B cell (primary cell): Measurements from ENCODE around the gene ADAM12. TPM values are rescaled to one million over a fixed set of nuclear protein-coding genes. Genes with fewer than 3 reads are reported as not detected.

Experiments
- ATAC-seq: fragments of 200-7000 bp; cut with Tn5 transposase; one replicate; pipeline ENCODE4 v1.10.0; 2021; ENCODE audit warnings: low read depth, mild to moderate bottlenecking, moderate number of reproducible peaks, moderate library complexity
- CTCF ChIA-PET: fragments of 350-600 bp; sonication (Branson Sonifier 250); formaldehyde crosslinking; loops from one replicate; lab custom pipeline; 2021; ENCODE audit warnings: antibody characterized with exemption, inconsistent platforms; lab: Charles Lee
- POLR2A ChIA-PET: fragments of 350-600 bp; sonication (Branson Sonifier 250); formaldehyde crosslinking; loops from one replicate; lab custom pipeline; 2021; ENCODE audit warnings: antibody characterized with exemption; lab: Charles Lee
- DNase-seq: peaks from one replicate; pipeline ENCODE4 v3.0.0; 2013
- H2AFZ ChIP-seq: 2 replicates; pipeline ENCODE4 v1.6.1; 2012; ENCODE audit warnings: mild to moderate bottlenecking, low read depth, low read length; ENCODE audit not compliant: insufficient read depth, poor library complexity, severe bottlenecking
- H3K27ac ChIP-seq, 2 donors: 1 replicate in 1 of 2; 2 replicates in 1 of 2; pipeline ENCODE4 v1.5.1; 2012 to 2013; ENCODE audit warnings: low read length in 2 of 2, mild to moderate bottlenecking in 2 of 2, moderate library complexity in 1 of 2
- H3K27me3 ChIP-seq, 4 experiments: fragments of 200-600 bp in 1 of 4; sonication (generic) in 1 of 4; replicated peaks in 1 of 4; 1 replicate in 2 of 4; 2 replicates in 2 of 4; pipeline versions ENCODE4 v1.6.1 to v1.7.0; 2013 to 2016; ENCODE audit warnings: low read length in 3 of 4, mild to moderate bottlenecking in 2 of 4, mixed read lengths in 1 of 4, moderate library complexity in 1 of 4; ENCODE audit not compliant: insufficient read depth in 4 of 4, control insufficient read depth in 3 of 4; ENCODE audit errors: control extremely low read depth in 1 of 4
- H3K36me3 ChIP-seq, 2 experiments: replicated peaks in 1 of 2; 1 replicate in 1 of 2; 2 replicates in 1 of 2; pipeline versions ENCODE4 v1.6.1 to v1.7.1; 2013; ENCODE audit warnings: low read length in 1 of 2; ENCODE audit not compliant: insufficient read depth in 2 of 2, control insufficient read depth in 1 of 2; ENCODE audit errors: control extremely low read depth in 1 of 2, extremely low read depth in 1 of 2
- H3K4me1 ChIP-seq, 2 donors: fragments of 200-600 bp in 1 of 2; sonication (generic) in 1 of 2; 1 replicate in 1 of 2; 2 replicates in 1 of 2; pipeline versions ENCODE4 v1.5.1 to v1.6.1; 2013 to 2017; ENCODE audit warnings: low read length in 2 of 2; ENCODE audit not compliant: control insufficient read depth in 2 of 2, insufficient read depth in 2 of 2
- H3K4me2 ChIP-seq: replicated peaks from 2 replicates; pipeline ENCODE3; 2012; ENCODE audit warnings: mild to moderate bottlenecking, low read depth, low read length; ENCODE audit not compliant: poor library complexity, severe bottlenecking
- H3K4me3 ChIP-seq, 5 experiments: fragments of 200-600 bp in 1 of 5; sonication (generic) in 1 of 5; 1 replicate in 3 of 5; 2 replicates in 2 of 5; pipeline versions ENCODE4 v1.5.1 to v1.7.0; 2011 to 2016; ENCODE audit warnings: low read length in 4 of 5, mild to moderate bottlenecking in 4 of 5, low read depth in 2 of 5, control low read depth in 1 of 5, moderate library complexity in 1 of 5; ENCODE audit not compliant: insufficient read depth in 1 of 5; ENCODE audit errors: control extremely low read depth in 1 of 5, extremely low read depth in 1 of 5
- H3K79me2 ChIP-seq: fragments of 200-600 bp; sonication (generic); one replicate; pipeline ENCODE4 v1.6.0; 2016; ENCODE audit warnings: low read length; ENCODE audit not compliant: control insufficient read depth, insufficient read depth
- H3K9ac ChIP-seq: fragments of 200-600 bp; sonication (generic); 2 replicates; pipeline ENCODE4 v1.6.1; 2017; ENCODE audit warnings: mild to moderate bottlenecking, low read length, moderate library complexity
- H3K9me3 ChIP-seq, 3 donors: one replicate each; pipeline versions ENCODE4 v1.6.1 to v1.7.1; 2013; ENCODE audit warnings: low read length in 2 of 3; ENCODE audit not compliant: control insufficient read depth in 2 of 3, insufficient read depth in 1 of 3; ENCODE audit errors: control extremely low read depth in 1 of 3
- H4K20me1 ChIP-seq: 2 replicates; pipeline ENCODE4 v1.6.0; 2012; ENCODE audit warnings: mild to moderate bottlenecking, low read length; ENCODE audit not compliant: insufficient read depth, control insufficient read depth, poor library complexity, severe bottlenecking
- H3K27ac Mint-ChIP-seq: one replicate; pipeline ENCODE4 v1.8.0; 2021; ENCODE audit warnings: mixed read lengths
- H3K27me3 Mint-ChIP-seq: one replicate; pipeline ENCODE4 v1.8.0; 2021; ENCODE audit warnings: mixed read lengths
- H3K4me1 Mint-ChIP-seq: one replicate; pipeline ENCODE4 v1.8.0; 2021; ENCODE audit warnings: mixed read lengths
- H3K4me3 Mint-ChIP-seq: one replicate; pipeline ENCODE4 v1.8.0; 2021; ENCODE audit warnings: mixed read lengths
- H3K9me3 Mint-ChIP-seq: one replicate; pipeline ENCODE4 v1.8.0; 2022; ENCODE audit warnings: mixed read lengths; ENCODE audit not compliant: insufficient read depth
- EZH2 ChIP-seq: IDR thresholded peaks from 2 replicates; pipeline ENCODE4 v1.6.1; 2012; ENCODE audit warnings: borderline replicate concordance, low read depth, mild to moderate bottlenecking, moderate library complexity, low read length; ENCODE audit not compliant: insufficient read depth, poor library complexity, severe bottlenecking
- WGBS: methylation state at CpG from one replicate; pipeline ENCODE4 v1.1.5; 2013; ENCODE audit warnings: missing lambda C conversion rate; ENCODE audit not compliant: insufficient coverage; 5-methylcytosine and 5-hydroxymethylcytosine counted together
- intact Hi-C: fragments of 100-400 bp; cut with micrococcal nuclease; formaldehyde crosslinking; loops from one replicate; pipeline ENCODE4 v1.10.0; 2022
- polyA plus RNA-seq: library from polyadenylated mRNA; depleted of rRNA; stranded (reverse); fragments of >200 nt; gene quantifications from 2 replicates; pipeline ENCODE4 v1.2.3, GENCODE V29; 2012
- total RNA-seq, 2 donors: library from RNA; stranded (reverse); fragments of 120-200 nt in 1 of 2; gene quantifications; 1 replicate in 1 of 2; 2 replicates in 1 of 2; pipeline versions ENCODE4 v1.2.3 to v1.2.4, GENCODE V29; 2013 to 2022
- TF ChIP-seq, protein P1 (sequence below): fragments of 200-600 bp; IDR thresholded peaks from one replicate; pipeline ENCODE4 v1.8.0; 2022; ENCODE audit warnings: antibody characterized with exemption, mild to moderate bottlenecking

The ADAM12 gene
- total and polyA plus RNA-seq, 2 donors (not counting 1 experiment from before 2014, with no cell fraction given): 0.01 to 0.22 TPM

DNA sequence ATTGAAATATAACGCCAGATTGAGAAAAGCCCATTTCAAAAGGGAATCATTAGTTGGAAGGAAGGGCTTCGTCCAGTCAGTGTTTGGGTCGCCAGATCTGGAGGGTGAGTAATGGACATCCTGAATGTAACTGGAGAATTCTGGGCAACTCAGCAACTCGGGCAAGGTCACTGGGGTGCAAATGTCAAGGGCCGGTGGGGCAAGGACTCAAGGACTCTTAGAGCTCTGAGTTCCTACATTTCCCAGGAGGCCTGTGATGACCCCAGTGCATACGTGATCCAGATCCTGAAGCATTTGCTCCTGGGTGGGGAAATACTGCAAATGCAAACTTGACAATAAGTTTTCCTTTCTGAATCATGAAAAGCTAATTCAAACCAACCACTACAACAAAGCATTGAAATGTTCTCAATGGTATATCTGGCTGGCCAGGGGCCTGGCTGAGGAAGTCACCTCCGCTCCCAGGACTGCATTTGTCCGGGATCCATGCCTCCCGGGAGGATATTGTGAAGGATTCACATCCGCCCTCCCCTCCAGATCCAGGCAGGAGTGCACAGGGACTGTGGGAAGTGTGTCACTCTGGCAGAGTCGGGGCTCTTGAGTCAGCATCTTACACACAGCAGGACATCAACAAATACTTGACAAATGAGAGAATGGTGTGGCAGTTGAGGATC lies 327.9 kb downstream of the ADAM12 start:
- Histone ChIP-seq H3K36me3 (no peaks in the 10 kb centered on the region), H3K27ac (no peak overlapping the region), H3K27me3 (peaks cover 0 to 2% (median under 1%) of the 10 kb centered on the region in 4 experiments), H3K9ac (no peak overlapping the region), H3K9me3 (no peaks in the 10 kb centered on the region), H4K20me1 (no peaks in the 10 kb centered on the region), H3K4me2 (no peak overlapping the region), H3K4me3 (no peak overlapping the region), H3K4me1 (no peaks in the 10 kb centered on the region), H3K79me2 (no peaks in the 10 kb centered on the region), H2AFZ (no peak overlapping the region)
- WGBS: 81% methylated on average over 6 of the region's 11 CpGs
- intact Hi-C loops: no loop called here
- peaks cover 25% of the 10 kb centered on the region for H3K27me3 Mint-ChIP-seq
- no peak for ATAC-seq
- no peaks in the 10 kb centered on the region for H3K4me1 Mint-ChIP-seq
- CTCF ChIA-PET: no interaction called here
- POLR2A ChIA-PET: no interaction called here
- H3K27ac Mint-ChIP-seq: no peak overlapping the region
- no peaks in the 10 kb centered on the region for H3K9me3 Mint-ChIP-seq
- no peak overlapping the region for H3K4me3 Mint-ChIP-seq
- DNase-seq: no peak
- no peak for TF ChIP-seq EZH2
- TF ChIP-seq, protein P1, sequence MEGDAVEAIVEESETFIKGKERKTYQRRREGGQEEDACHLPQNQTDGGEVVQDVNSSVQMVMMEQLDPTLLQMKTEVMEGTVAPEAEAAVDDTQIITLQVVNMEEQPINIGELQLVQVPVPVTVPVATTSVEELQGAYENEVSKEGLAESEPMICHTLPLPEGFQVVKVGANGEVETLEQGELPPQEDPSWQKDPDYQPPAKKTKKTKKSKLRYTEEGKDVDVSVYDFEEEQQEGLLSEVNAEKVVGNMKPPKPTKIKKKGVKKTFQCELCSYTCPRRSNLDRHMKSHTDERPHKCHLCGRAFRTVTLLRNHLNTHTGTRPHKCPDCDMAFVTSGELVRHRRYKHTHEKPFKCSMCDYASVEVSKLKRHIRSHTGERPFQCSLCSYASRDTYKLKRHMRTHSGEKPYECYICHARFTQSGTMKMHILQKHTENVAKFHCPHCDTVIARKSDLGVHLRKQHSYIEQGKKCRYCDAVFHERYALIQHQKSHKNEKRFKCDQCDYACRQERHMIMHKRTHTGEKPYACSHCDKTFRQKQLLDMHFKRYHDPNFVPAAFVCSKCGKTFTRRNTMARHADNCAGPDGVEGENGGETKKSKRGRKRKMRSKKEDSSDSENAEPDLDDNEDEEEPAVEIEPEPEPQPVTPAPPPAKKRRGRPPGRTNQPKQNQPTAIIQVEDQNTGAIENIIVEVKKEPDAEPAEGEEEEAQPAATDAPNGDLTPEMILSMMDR: no peak

DNA sequence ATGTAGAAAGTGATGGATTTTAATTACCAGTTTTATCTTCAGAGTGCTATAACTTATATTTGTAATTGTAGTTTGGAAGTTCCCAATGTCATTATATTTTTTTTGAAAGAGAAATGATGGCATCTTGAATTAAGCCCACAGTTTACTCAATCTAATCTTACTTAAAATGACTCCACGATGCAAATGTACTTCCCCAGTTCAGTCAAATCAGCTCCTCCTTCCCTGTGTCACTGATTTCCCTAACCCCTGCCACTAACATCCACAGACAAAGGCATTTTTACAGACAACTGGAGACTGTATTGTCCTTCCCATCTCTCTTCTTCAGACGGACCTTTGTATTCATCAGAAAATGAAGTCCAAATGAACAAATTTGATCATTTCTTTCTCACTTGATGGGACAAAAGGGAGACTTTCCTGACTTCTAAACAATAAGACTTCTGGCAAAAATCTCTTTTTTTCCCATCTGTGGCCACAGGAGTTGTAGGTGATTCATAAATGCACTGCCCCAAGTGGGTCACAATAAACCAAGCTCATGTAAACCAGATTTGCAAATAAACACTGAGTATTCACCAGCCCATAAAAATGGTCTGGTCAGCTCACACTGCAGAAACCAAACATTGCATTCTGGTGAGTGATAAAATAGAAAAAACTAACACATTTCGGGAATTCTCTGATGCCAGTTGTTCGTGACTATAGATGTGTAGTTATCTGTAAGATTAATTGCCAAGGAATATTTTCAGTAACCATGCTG lies 329.0 kb downstream of the ADAM12 start:
- Histone ChIP-seq H4K20me1 (no peaks in the 10 kb centered on the region), H3K36me3 (no peaks in the 10 kb centered on the region), H3K9me3 (no peaks in the 10 kb centered on the region), H2AFZ (no peak overlapping the region), H3K27me3 (peaks cover 0 to 2% (median under 1%) of the 10 kb centered on the region in 4 experiments), H3K79me2 (no peaks in the 10 kb centered on the region), H3K9ac (no peak overlapping the region), H3K4me2 (no peak overlapping the region), H3K4me1 (no peaks in the 10 kb centered on the region), H3K27ac (no peak overlapping the region), H3K4me3 (no peak overlapping the region)
- 39% methylated on average over 2 of the region's 4 CpGs for WGBS
- TF ChIP-seq EZH2: no peak
- TF ChIP-seq, protein P1: no peak
- ChIA-PET POLR2A (no interaction called here), CTCF (no interaction called here)
- peaks cover 29% of the 10 kb centered on the region for H3K27me3 Mint-ChIP-seq
- ATAC-seq: no peak
- H3K27ac Mint-ChIP-seq: no peak overlapping the region
- intact Hi-C loops: no loop called here
- H3K4me3 Mint-ChIP-seq: no peak overlapping the region
- no peaks in the 10 kb centered on the region for H3K4me1 Mint-ChIP-seq
- H3K9me3 Mint-ChIP-seq: no peaks in the 10 kb centered on the region
- no peak for DNase-seq
